22Rv1 (cell line): ENCODE results near the gene CRAT.

Experiments used
- ZFX ChIP-seq: fragments of 450-650 bp; IDR thresholded peaks from 2 replicates; pipeline ENCODE4 v1.6.1; 2017; ENCODE audit warnings: antibody characterized with exemption, borderline replicate concordance
- TF ChIP-seq, protein P1 (sequence below): fragments of 450-650 bp; IDR thresholded peaks from 2 replicates; pipeline ENCODE4 v1.5.1; 2017; ENCODE audit warnings: mild to moderate bottlenecking

DNA sequence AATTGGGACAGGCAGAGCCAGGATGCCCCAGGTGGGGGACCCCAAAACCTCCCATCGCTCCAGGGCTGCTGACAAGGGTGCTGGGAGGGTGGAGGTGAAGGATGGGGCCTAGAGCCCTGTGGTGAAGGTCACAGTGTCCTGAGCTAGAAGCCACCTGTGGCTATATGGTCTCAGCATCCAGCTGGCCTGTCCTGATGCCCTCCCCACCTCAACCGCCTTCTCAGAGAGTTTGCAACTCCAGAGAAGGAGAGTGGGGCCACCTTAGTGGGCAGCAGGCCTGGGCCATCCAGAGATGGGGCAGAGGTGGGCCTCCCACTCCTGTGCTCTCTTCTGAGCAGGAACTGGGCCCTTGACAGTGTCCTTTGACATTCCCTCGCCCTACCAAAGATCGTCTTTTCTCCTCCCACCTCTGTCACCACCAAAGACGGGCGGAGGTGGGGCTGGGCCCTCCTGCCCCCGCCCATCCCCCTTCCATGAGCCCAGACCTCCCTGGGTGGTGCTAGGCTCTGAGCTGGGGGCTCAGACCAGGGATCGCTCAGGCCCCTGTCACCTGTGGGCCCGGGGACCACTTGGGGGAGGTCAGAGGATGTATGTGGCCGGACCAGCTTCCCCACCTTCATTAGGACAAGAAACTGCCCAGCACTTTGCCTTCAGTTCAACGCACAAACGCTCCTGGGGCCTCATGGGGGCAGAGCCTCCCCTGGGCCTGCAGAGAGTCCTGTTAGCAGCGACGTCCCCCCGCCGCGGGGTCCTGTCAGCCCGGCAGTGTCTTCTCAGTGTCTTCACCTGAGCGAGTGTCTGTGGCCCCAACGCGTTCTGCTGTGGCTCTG is 39.7 kb downstream of the CRAT start:
- TF ChIP-seq, protein P1, sequence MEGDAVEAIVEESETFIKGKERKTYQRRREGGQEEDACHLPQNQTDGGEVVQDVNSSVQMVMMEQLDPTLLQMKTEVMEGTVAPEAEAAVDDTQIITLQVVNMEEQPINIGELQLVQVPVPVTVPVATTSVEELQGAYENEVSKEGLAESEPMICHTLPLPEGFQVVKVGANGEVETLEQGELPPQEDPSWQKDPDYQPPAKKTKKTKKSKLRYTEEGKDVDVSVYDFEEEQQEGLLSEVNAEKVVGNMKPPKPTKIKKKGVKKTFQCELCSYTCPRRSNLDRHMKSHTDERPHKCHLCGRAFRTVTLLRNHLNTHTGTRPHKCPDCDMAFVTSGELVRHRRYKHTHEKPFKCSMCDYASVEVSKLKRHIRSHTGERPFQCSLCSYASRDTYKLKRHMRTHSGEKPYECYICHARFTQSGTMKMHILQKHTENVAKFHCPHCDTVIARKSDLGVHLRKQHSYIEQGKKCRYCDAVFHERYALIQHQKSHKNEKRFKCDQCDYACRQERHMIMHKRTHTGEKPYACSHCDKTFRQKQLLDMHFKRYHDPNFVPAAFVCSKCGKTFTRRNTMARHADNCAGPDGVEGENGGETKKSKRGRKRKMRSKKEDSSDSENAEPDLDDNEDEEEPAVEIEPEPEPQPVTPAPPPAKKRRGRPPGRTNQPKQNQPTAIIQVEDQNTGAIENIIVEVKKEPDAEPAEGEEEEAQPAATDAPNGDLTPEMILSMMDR = no peak
- TF ChIP-seq ZFX = no peak
